ENCODE measurements around the gene GAB3.

The GAB3 gene
- total RNA-seq = 3.8 to 50.0 (median 12.5) reads per million in 3 experiments

DNA sequence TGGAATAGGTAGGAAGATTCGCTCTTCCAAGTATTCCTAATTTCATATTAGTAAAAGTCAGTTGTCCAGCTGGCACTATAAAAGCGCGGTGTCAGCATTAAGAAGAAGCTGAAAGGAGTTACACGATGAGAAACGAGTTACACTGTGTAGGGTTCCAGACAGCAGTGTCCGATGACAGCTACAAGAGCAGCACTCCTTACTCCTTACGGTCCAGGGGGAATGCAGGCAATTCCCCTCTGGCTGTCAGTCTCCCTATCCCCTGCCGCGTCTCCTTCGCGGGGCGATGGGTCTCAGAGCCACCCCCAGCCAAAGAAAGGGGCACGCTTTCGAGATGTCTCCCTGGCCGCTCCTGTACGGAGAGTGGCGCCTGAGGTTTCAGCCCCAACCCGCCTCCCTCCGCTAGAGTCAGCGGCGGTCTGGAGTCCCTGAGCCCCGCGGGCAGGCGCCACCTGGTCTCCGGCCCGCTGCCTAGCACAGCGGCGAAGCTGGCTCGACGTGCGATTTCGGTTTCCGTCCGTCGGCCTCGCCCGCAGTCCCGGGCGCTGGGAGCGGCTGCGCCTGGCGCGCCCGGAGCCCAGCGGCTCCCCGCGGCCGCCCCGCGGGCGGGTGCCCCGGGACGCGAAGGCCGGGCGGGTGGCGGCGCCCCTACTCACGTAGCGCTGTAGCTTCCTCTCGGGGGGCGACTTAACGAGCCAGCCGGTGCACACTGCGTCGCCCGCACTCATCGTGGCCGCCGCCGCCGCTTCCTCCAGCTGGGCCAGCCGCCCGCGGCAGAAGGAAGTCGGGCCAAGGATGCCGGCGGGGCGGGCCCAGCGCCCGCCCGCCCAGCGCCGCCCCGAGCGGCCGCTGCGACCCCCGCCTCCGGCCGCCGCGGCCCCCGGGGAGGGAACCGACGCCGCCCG is at the start of gene GAB3:
GAB3 (minus strand) TSS at position 777 of the 902 bp plus-strand sequence; CDS start at position 725, 52 bp downstream.
- peak; percentile 36 for DNase-seq

- no peak for DNase-seq
Observed at GRCh38 chrX:154799556-154800348, 48.9 kb upstream of the GAB3 start.

DNA sequence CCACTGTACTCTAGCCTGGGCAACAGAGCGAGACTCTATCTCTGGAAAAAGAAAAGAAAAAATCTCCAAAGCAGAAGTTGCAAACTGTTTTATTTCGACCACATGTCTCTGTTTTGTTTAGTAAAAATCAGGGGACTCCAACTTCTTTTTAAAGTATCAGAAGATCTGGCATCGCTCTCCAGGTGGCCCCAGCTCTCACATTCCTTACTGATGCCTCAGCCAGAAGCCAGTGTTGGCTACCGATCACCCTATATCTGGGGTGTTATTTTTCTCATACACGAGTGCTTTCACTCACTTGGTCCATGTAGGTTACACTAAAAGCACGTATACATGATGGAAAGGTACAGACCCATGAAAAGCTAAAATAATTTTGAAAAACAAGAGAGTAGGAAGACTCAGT is 46.1 kb upstream of the GAB3 start:
- no peak for DNase-seq

GRCh38 chrX:154795016-154795415 is 44.1 kb upstream of the GAB3 start:
- DNase-seq = no peak

DNA sequence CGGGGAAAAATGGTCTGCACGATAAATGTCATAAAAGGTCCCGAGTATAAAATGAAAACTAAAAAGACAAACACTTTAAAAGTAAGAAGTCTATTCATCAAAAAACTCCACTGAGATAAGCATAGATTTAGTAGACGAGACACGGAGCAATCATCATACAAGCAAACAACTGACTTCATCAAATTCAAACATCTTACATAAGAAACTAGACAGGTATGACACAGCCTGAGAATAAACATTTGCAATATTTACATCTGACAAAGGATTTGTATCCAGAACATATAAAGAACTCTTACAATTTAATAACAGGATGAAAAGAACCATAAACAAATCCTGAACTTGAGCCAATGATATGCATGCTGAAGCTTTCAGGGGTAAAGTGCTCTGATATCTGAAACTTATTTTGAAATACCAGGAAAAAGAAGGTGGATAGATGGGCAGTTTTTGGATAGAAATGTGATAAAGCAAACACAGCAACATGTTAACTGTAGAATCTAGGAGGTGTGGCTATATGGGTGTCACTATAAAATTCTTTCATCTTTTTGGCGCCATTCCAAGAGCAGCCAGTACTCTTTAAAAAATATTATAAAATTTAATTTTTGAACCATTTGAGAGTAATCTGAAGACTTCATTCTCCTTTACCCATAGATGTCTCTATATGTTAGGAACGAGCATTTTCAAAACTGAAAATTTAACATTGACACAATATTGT is 42.4 kb upstream of the GAB3 start:
- DNase-seq = no peak

GRCh38 chrX:154791939-154792338 is 41.1 kb upstream of the GAB3 start:
- DNase-seq = no peak

DNA sequence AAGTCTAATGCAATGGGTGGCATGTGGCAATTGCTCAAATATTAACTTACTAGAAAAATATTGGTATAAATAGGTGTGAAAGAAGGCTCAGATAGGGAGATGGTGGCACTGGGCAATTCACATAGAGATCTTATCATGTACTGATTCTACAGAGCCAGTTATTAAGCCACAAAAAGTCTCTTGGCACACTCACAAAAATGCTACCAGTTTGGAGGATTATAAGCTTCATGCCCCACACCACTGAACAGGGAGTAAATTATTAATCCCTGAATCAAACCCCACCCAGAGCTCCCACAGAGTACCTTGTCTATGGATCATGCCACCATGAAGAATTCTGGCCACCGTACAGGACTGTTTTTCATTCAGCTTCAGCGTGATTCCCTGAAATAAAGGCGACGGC is 40.6 kb upstream of the GAB3 start:
- DNase-seq = no peak

GRCh38 chrX:154785716-154786115 is 34.8 kb upstream of the GAB3 start:
- DNase-seq = no peak

- no peak for DNase-seq
Observed at GRCh38 chrX:154784149-154784995, 33.5 kb upstream of the GAB3 start.

- DNase-seq = no peak
Observed at GRCh38 chrX:154780968-154781367, 30.1 kb upstream of the GAB3 start.

DNA sequence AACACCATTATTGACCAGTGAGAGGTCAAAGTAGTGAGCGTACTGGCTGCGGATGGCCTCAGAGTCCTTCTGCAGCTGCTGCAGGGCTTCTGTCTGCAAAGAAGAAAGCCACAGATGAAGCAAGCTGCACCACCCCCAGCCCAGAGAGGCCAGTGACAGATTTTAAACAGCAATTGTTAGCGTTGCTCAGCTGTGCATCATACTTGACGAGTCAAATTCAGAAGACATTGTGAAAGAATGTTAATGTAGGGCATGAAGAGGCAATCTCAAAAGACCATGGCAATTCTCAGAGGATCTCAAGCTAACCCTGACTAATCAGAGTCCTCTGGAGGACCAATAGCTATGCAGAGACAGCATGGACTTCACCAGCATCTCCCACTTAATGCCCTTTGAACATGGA is 28.4 kb upstream of the GAB3 start:
- no peak for DNase-seq

DNA sequence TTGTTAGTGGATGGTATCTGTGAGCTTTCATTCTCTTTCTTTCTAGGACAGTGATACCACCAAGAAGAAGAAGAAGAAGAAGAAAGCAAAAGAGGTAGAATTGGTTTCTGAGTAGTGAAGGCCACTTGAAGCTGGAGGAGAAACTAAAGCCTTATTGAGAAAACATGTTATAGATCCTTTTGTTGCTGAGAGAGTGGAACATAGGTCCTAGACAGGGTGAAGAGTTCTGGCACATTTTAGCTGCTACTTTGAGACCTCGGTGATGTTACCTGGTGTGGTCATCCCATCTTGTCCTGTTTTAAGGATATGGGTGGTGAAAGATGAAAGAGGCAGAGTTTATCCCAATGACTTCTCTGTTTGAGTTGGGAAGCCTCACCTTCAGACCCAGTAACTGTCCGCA is 25.9 kb upstream of the GAB3 start:
- no peak for DNase-seq

GRCh38 chrX:154775419-154776349 is 24.8 kb upstream of the GAB3 start:
- DNase-seq = no peak

DNA sequence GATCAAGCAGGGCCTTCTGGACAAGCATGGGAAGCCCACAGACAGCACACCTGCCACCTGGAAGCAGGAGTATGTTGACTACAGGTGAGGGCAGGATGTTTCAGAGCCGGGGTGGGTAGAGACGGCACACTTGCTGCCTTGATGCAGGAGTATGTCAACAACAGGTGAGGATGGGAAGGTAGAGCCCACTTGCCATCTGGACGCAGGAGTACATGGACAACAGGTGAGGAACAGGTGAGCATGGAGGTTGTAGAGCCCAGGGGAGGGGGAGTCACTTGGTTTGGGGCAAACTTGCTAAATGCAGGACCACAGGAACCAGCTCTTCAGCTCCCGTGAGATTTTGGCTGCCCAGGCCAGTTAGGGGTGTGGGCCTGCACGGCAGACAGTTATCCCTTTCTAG is 23.7 kb upstream of the GAB3 start:
- DNase-seq = no peak

GRCh38 chrX:154762537-154763296 is 11.8 kb upstream of the GAB3 start, which contains the start of gene DKC1:
DKC1 (plus strand) TSS chrX:154762864; CDS start chrX:154762966, 102 bp downstream.
- DNase-seq = peak; percentile 94

DNA sequence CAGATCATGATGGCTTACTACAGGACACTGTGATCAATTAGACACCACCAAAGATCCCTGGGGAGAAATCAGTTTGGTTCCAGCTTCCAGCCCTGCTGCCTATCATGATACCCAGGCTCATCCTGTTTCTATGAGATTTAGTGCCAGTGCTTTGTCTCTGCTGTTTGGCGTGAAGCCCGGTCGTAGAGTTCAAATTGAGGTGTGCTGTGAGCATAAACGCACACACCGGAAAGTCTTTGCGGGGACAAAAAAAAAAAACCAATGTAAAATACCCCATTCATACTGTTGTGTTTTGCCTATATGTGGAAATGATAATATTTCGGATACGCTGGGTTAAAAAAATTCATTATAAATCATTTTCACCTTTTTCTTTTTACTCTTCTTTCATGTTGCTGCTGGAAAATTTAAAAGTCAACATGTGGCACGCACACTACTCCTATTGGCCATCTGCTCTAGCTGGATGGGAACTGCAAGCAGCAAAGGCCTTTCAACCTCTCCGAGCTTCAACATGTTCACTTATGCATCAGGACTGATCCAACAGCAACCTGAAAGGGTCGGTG is 11.2 kb upstream of the GAB3 start:
- no peak for DNase-seq

DNA sequence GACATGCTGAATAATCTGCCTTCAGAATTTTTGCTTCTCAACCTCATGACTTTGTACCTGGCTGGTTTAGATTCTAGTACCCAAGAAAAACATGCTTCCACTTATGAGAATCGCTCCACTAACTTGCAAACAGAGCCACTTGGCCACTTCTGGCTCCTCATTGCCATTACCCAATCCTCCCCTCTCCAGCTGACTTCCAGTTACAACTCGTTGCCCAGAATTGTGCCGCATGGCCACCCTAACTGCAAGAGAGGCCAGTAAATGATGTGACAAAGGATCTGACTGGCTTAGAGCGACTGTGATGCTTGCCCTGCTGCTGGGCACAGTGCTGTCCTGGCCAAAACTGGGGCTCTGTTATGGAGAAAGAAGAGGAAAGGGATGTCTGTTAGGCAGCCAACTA is 7.8 kb upstream of the GAB3 start:
- no peak for DNase-seq

DNA sequence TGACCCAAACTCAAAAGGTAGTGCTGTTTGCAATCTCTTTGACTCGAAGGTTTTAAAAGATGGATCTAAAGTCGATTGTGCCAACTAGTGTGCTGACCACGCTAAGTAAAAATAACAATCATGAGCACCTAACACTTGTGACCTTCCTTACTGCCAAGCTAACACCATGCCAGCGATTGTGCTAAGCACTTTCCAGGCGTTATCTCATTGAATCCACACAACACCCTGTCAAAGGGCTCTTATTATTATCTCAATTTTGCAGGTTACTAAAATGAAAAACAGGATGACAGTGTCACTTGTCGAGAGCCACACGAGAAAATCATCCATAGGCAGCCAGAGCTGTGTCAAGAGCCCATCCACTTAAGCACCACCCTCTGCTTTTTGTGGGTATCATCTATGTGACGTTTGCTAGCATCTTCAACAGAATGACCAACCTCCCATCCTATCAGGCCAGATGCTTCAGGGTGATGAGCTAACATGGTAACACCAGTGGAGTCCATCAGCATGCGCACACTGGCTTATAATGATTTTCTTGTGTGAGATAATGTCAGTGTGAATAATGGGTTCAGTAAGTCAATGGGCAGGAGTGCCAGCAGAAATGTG is 893 bp upstream of the GAB3 start:
- no peak for DNase-seq

- peak; percentile 16 for DNase-seq
Observed at GRCh38 chrX:154751203-154751668, 359 bp upstream of the GAB3 start.
